Smooth muscle cell (in vitro differentiated cells): ENCODE results near the gene USH2A. TPM values are rescaled to one million over a fixed set of nuclear protein-coding genes. Genes with fewer than 3 reads are reported as not detected.

Experiments
- DNase-seq: peaks from one replicate; lab custom pipeline; 2025; ENCODE audit not compliant: unreplicated experiment; lab: John Stamatoyannopoulos, UW
- H2AFZ ChIP-seq: fragments of 200-600 bp; sonication (generic); 2 replicates; pipeline ENCODE4 v1.6.0; 2016; ENCODE audit warnings: antibody characterized with exemption, low read depth, mild to moderate bottlenecking
- H3F3A ChIP-seq: fragments of 200-600 bp; sonication (generic); 2 replicates; pipeline ENCODE4 v1.6.0; 2017; ENCODE audit warnings: antibody characterized with exemption, low read depth
- H3K27ac ChIP-seq: fragments of 200-600 bp; sonication (generic); 2 replicates; pipeline ENCODE4 v1.5.1; 2016; ENCODE audit warnings: low read depth, mild to moderate bottlenecking
- H3K27me3 ChIP-seq: fragments of 200-600 bp; sonication (generic); 2 replicates; pipeline ENCODE4 v1.6.1; 2016; ENCODE audit warnings: low read depth, mild to moderate bottlenecking
- H3K36me3 ChIP-seq: fragments of 200-600 bp; sonication (generic); 2 replicates; pipeline ENCODE4 v1.5.1; 2016; ENCODE audit warnings: low read depth
- H3K4me1 ChIP-seq: fragments of 200-600 bp; sonication (generic); 2 replicates; pipeline ENCODE4 v1.5.1; 2016; ENCODE audit warnings: low read depth
- H3K4me2 ChIP-seq: fragments of 200-600 bp; sonication (generic); 2 replicates; pipeline ENCODE4 v1.6.0; 2016; ENCODE audit warnings: mild to moderate bottlenecking
- H3K4me3 ChIP-seq: fragments of 200-600 bp; sonication (generic); 2 replicates; pipeline ENCODE4 v1.5.1; 2016; ENCODE audit warnings: mild to moderate bottlenecking
- H3K79me2 ChIP-seq: fragments of 200-600 bp; sonication (generic); 2 replicates; pipeline ENCODE4 v1.6.0; 2016; ENCODE audit warnings: low read depth, mild to moderate bottlenecking
- H3K9ac ChIP-seq: fragments of 200-600 bp; sonication (generic); 2 replicates; pipeline ENCODE4 v1.6.0; 2016; ENCODE audit warnings: low read depth
- H3K9me3 ChIP-seq: fragments of 200-600 bp; sonication (generic); replicated peaks from 2 replicates; pipeline ENCODE4 v1.5.1; 2016; ENCODE audit warnings: low read depth
- H4K20me1 ChIP-seq: fragments of 200-600 bp; sonication (generic); 2 replicates; pipeline ENCODE4 v1.6.0; 2016; ENCODE audit warnings: low read depth
- CTCF ChIP-seq: fragments of 200-600 bp; sonication (generic); IDR thresholded peaks from 2 replicates; pipeline ENCODE4 v1.5.1; 2017; ENCODE audit warnings: borderline replicate concordance, mild to moderate bottlenecking, antibody characterized with exemption; ENCODE audit not compliant: insufficient read depth, poor library complexity, severe bottlenecking
- WGBS: methylation state at CpG from one replicate; pipeline ENCODE4 v1.1.7; 2016; ENCODE audit warnings: low lambda C conversion rate; 5-methylcytosine and 5-hydroxymethylcytosine counted together
- polyA plus RNA-seq: library from polyadenylated mRNA; unstranded; fragments of >200 nt; fragmentation: Nextera tagmentation; extraction: Ambion mirVana; gene quantifications from 2 replicates; pipeline ENCODE4 v1.2.1, GENCODE V29; 2016
- total RNA-seq: library from RNA; depleted of rRNA; stranded (reverse); fragments of >200 nt; gene quantifications from 2 replicates; pipeline ENCODE4 v1.2.3, GENCODE V29; 2014

The USH2A gene
- total and polyA plus RNA-seq, 2 experiments from 2014 or later = under 0.01 TPM; not detected in 1

DNA sequence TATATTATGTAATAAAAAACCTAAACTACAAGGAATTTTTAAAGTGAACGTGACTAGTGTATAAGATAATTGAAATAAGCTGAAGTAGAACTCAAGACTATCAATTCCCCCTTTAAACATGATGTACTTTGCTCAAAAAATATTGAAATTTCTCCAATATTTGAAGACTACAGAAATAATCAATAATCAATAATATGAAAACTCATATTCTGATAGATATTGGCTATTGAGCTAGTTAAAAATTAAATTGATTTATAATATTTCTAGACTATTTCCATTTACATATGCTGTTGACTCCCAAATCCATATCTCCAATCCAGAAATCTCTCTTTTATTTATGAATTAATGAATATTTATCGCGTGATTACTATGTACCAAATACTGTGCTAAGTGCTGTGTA is 133.2 kb downstream of the USH2A start:
- Histone ChIP-seq H3K4me1 (no peaks in the 10 kb centered on the region), H3K9me3 (no peaks in the 10 kb centered on the region), H3K27ac (no peak overlapping the region), H2AFZ (no peak overlapping the region), H3F3A (no peaks in the 10 kb centered on the region), H3K4me2 (no peak overlapping the region), H3K27me3 (no peaks in the 10 kb centered on the region), H4K20me1 (no peaks in the 10 kb centered on the region), H3K4me3 (no peak overlapping the region), H3K36me3 (no peaks in the 10 kb centered on the region), H3K9ac (no peak overlapping the region), H3K79me2 (no peaks in the 10 kb centered on the region)
- 59% methylated on average over 3 of the region's 3 CpGs for WGBS
- no peak for DNase-seq
- no peak for TF ChIP-seq CTCF

DNA sequence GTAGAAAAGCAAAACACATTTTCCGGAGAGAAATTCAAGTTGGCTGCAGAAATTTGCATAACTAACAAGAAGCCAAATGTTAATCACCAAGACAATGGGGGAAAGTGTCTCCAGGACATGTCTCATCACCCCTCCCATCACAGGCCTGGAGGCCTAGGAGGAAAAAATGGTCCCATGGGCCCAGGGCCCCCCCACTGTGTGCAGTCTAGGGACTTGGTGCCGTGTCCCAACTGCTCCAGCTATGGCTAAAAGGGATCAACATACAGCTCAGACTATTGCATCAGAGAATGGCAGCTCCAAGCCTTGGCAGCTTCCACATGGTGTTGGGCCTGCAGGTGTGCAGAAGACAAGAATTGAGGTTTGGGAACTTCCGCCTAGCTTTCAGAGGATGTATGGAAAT is 138.2 kb downstream of the USH2A start:
- WGBS = 62% methylated on average over 3 of the region's 3 CpGs
- H2AFZ ChIP-seq = no peak overlapping the region
- no peaks in the 10 kb centered on the region for H3K9me3 ChIP-seq
- no peak overlapping the region for H3K9ac ChIP-seq
- no peak for DNase-seq
- no peak overlapping the region for H3K4me3 ChIP-seq
- H3K27ac ChIP-seq = no peak overlapping the region
- H3K4me1 ChIP-seq = no peaks in the 10 kb centered on the region
- TF ChIP-seq CTCF = no peak
- no peak overlapping the region for H3K4me2 ChIP-seq
- no peaks in the 10 kb centered on the region for H3K36me3 ChIP-seq
- H3K79me2 ChIP-seq = no peaks in the 10 kb centered on the region
- no peaks in the 10 kb centered on the region for H3F3A ChIP-seq
- H3K27me3 ChIP-seq = no peaks in the 10 kb centered on the region
- no peaks in the 10 kb centered on the region for H4K20me1 ChIP-seq

DNA sequence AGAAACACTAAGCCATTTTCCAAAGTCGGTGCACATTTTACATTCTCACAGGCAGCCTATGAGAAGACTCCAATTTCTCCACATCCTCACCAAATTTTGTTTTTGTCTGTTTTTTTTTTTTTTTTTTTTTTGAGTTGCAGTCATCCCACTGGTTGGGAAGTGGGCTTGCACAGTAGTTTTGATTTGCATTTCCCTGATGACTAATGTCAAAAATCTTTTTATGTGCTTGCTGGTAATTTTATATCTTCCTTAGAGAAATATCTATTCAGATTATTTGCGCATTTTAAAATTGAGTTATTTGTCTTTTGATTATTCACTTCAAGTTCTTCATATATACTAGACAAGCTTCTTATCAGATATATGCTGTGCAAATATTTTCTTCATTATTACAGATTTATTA is 141.5 kb downstream of the USH2A start:
- Histone ChIP-seq H3K4me3 (no peak overlapping the region), H3K27me3 (no peaks in the 10 kb centered on the region), H3K4me2 (no peak overlapping the region), H3K79me2 (no peaks in the 10 kb centered on the region), H3K9ac (no peak overlapping the region), H3F3A (no peaks in the 10 kb centered on the region), H2AFZ (no peak overlapping the region), H3K4me1 (no peaks in the 10 kb centered on the region), H3K27ac (no peak overlapping the region), H3K9me3 (no peaks in the 10 kb centered on the region), H4K20me1 (no peaks in the 10 kb centered on the region), H3K36me3 (no peaks in the 10 kb centered on the region)
- no peak for TF ChIP-seq CTCF
- WGBS = 89% methylated on average over 2 of the region's 2 CpGs
- no peak for DNase-seq

GRCh38 chr1:216270086-216270773 is 153.0 kb downstream of the USH2A start:
- Histone ChIP-seq H3K4me1 (no peaks in the 10 kb centered on the region), H3K36me3 (no peaks in the 10 kb centered on the region), H3K9me3 (no peaks in the 10 kb centered on the region), H3K4me3 (no peak overlapping the region), H2AFZ (no peak overlapping the region), H3K27ac (no peak overlapping the region), H3K9ac (no peak overlapping the region), H3K27me3 (no peaks in the 10 kb centered on the region), H3K4me2 (no peak overlapping the region), H3F3A (no peaks in the 10 kb centered on the region), H4K20me1 (no peaks in the 10 kb centered on the region), H3K79me2 (no peaks in the 10 kb centered on the region)
- DNase-seq = no peak
- WGBS = 80% methylated on average over 2 of the region's 2 CpGs
- no peak for TF ChIP-seq CTCF
